GM12878 (cell line): ENCODE measurements around the gene NOL11.

Experiments used
- CTCF ChIP-seq, 3 experiments: IDR thresholded peaks in 2 of 3; conservative IDR thresholded peaks in 1 of 3; 2 replicates each; pipeline ENCODE4 v1.5.1; 2011; ENCODE audit warnings: low read depth in 3 of 3, low read length in 3 of 3, mild to moderate bottlenecking in 3 of 3, control low read depth in 2 of 3, moderate library complexity in 2 of 3, inconsistent platforms in 1 of 3, mixed read lengths in 1 of 3; ENCODE audit not compliant: control insufficient read depth in 2 of 3, insufficient read depth in 1 of 3; ENCODE audit errors: extremely low read depth in 1 of 3
- DPF2 ChIP-seq: fragments of 450-650 bp; IDR thresholded peaks from 2 replicates; pipeline ENCODE4 v1.6.1; 2017; ENCODE audit warnings: mild to moderate bottlenecking
- EZH2 ChIP-seq: IDR thresholded peaks from 2 replicates; pipeline ENCODE4 v1.6.1; 2012; ENCODE audit warnings: low read depth, mild to moderate bottlenecking, control low read depth, inconsistent platforms, low read length, borderline replicate concordance; ENCODE audit not compliant: control insufficient read depth
- GABPA ChIP-seq: IDR thresholded peaks from 2 replicates; pipeline ENCODE4 v1.6.1; 2014; ENCODE audit warnings: antibody characterized with exemption, low read depth, mild to moderate bottlenecking, inconsistent platforms
- MYC ChIP-seq: IDR thresholded peaks from 2 replicates; pipeline ENCODE4 v1.6.1; 2011; ENCODE audit warnings: mild to moderate bottlenecking, low read length, moderate library complexity, inconsistent platforms; ENCODE audit not compliant: insufficient read depth, insufficient replicate concordance, insufficient read length, severe bottlenecking
- RFX5 ChIP-seq: IDR thresholded peaks from 2 replicates; pipeline ENCODE4 v1.6.1; 2011; ENCODE audit warnings: low read depth, low read length, improper control_type of control experiment
- SPI1 ChIP-seq: IDR thresholded peaks from 2 replicates; pipeline ENCODE4 v1.6.1; 2011; ENCODE audit warnings: low read depth, mild to moderate bottlenecking, low read length, moderate library complexity, borderline replicate concordance; ENCODE audit not compliant: insufficient read depth
- SRF ChIP-seq, 2 experiments: IDR thresholded peaks; 2 replicates each; pipeline ENCODE4 v1.6.1; 2011; ENCODE audit warnings: low read depth in 2 of 2, low read length in 2 of 2, mild to moderate bottlenecking in 1 of 2, moderate library complexity in 1 of 2
- TAF1 ChIP-seq: IDR thresholded peaks from 2 replicates; pipeline ENCODE4 v1.6.1; 2011; ENCODE audit warnings: mild to moderate bottlenecking, low read depth, low read length, borderline replicate concordance
- WRNIP1 ChIP-seq: IDR thresholded peaks from 2 replicates; pipeline ENCODE4 v1.6.1; 2011; ENCODE audit warnings: low read depth, low read length, improper control_type of control experiment, borderline replicate concordance
- TF ChIP-seq, protein P1 (sequence below): IDR thresholded peaks from 2 replicates; pipeline ENCODE4 v1.6.1; 2012; ENCODE audit warnings: low read length, inconsistent platforms
- TF ChIP-seq, protein P2 (sequence below): IDR thresholded peaks from 2 replicates; pipeline ENCODE4 v1.6.1; 2011; ENCODE audit warnings: borderline replicate concordance, low read depth, mild to moderate bottlenecking, moderate library complexity, low read length; ENCODE audit not compliant: insufficient read depth, poor library complexity, severe bottlenecking

DNA sequence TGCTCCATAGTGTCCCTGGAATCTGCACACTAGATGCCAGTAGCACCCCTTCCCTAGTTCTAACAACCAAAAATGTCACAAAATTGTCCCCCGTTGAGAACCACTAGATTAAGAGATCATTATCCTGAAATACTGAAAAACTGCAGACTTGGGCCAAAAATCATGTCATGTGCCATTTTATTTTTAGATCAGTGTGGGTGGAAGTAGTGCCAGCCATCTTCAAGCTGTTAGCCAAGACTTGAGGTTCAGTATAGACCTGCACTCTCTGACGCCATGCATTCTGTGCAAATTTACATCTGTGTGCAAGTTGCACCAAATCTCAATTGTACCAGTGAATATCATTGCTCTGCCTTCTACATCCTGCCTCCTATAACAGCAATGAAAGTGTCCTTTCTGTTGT, 31.5 kb upstream of the NOL11 start:
- TF ChIP-seq, protein P1, sequence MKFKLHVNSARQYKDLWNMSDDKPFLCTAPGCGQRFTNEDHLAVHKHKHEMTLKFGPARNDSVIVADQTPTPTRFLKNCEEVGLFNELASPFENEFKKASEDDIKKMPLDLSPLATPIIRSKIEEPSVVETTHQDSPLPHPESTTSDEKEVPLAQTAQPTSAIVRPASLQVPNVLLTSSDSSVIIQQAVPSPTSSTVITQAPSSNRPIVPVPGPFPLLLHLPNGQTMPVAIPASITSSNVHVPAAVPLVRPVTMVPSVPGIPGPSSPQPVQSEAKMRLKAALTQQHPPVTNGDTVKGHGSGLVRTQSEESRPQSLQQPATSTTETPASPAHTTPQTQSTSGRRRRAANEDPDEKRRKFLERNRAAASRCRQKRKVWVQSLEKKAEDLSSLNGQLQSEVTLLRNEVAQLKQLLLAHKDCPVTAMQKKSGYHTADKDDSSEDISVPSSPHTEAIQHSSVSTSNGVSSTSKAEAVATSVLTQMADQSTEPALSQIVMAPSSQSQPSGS, result no peak
- no peak for TF ChIP-seq RFX5
- no peak for TF ChIP-seq CTCF (IDR thresholded peaks at IDR 0.05 in 2 of 3, conservative IDR thresholded peaks at IDR 0.05 in 1 of 3; ENCODE audit: control insufficient read depth in 2 of 3, extremely low read depth in 1 of 3, insufficient read depth in 1 of 3, low read depth in 3 of 3, low read length in 3 of 3)
- no peak for TF ChIP-seq GABPA
- TF ChIP-seq SRF (IDR thresholded peaks at IDR 0.05; ENCODE audit: low read depth in 2 of 2, low read length in 2 of 2), result no peak
- TF ChIP-seq EZH2, result no peak
- no peak for TF ChIP-seq MYC
- TF ChIP-seq DPF2, result no peak
- TF ChIP-seq SPI1, result no peak
- TF ChIP-seq TAF1, result no peak
- TF ChIP-seq, protein P2, sequence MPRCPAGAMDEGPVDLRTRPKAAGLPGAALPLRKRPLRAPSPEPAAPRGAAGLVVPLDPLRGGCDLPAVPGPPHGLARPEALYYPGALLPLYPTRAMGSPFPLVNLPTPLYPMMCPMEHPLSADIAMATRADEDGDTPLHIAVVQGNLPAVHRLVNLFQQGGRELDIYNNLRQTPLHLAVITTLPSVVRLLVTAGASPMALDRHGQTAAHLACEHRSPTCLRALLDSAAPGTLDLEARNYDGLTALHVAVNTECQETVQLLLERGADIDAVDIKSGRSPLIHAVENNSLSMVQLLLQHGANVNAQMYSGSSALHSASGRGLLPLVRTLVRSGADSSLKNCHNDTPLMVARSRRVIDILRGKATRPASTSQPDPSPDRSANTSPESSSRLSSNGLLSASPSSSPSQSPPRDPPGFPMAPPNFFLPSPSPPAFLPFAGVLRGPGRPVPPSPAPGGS, result no peak
- no peak for TF ChIP-seq WRNIP1
